Measurements from ENCODE around the gene SAMD13. TPM values are rescaled to one million over a fixed set of nuclear protein-coding genes. Genes with fewer than 3 reads are reported as not detected.

The SAMD13 gene
- total RNA-seq, 1 experiment from 2014 or later = 0.61 TPM

DNA sequence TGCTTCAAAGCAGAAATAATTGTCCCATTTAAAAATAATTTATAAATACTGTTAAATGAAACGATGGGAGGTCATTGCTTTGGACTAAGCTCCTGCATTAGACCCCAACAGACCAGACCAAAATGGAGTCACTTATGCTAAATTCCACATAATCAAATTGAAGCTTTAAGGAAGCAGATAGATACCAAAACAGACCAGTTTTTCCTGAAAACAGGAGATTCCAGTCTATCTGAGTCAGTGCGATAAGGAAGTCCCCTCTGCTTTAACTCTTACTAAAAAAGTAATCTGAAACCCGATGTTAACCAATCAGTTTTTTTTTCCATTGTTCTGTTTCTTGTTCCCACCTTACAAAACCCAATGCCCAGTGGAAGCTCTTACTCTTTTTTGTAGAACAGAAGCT lies 80.6 kb downstream of the SAMD13 start:
- peaks cover 6 to 10% of the 10 kb centered on the region in 2 experiments for H3K4me1 Mint-ChIP-seq
- no peaks in the 10 kb centered on the region for H3K9me3 ChIP-seq (ENCODE audit: control insufficient read depth, low read depth, low read length)
- H3K36me3 Mint-ChIP-seq (ENCODE audit: insufficient read depth in 1 of 3, low read depth in 3 of 3) = no peaks in the 10 kb centered on the region
- H3K14ac ChIP-seq (ENCODE audit: insufficient read depth, low read length) = no peak overlapping the region
- H2AK5ac ChIP-seq (ENCODE audit: insufficient read length, low read length) = no peak overlapping the region
- no peak overlapping the region for H2BK20ac ChIP-seq (ENCODE audit: low read depth, low read length, poor library complexity, severe bottlenecking)
- no peak overlapping the region for H3K9ac ChIP-seq (ENCODE audit: extremely low read depth, insufficient read length, low read length)
- H3K4me1 ChIP-seq (ENCODE audit: insufficient read depth, low read length) = no peaks in the 10 kb centered on the region
- H2BK5ac ChIP-seq (ENCODE audit: insufficient read length, low read length) = no peak overlapping the region
- no peak for DNase-seq
- H2AFZ ChIP-seq (ENCODE audit: low read length) = peak overlapping the region; percentile 40
- H3K4me3 Mint-ChIP-seq = no peak overlapping the region
- H4K91ac ChIP-seq (ENCODE audit: insufficient read length, low read depth, low read length) = no peak overlapping the region
- no peak overlapping the region for H3T11ph ChIP-seq (ENCODE audit: low read length)
- H3K56ac ChIP-seq (ENCODE audit: insufficient read length, low read depth, low read length) = no peak overlapping the region
- no CpG with 5 or more reads among the region's 3 CpGs for WGBS (ENCODE audit: extremely low coverage, insufficient read length, low lambda C conversion rate)
- H2BK12ac ChIP-seq (ENCODE audit: insufficient read length, low read depth, low read length) = no peak overlapping the region
- H3K27ac Mint-ChIP-seq = no peak overlapping the region
- no peak overlapping the region for H3K27ac ChIP-seq (ENCODE audit: insufficient read length, low read depth, low read length)
- TF ChIP-seq, protein P1, sequence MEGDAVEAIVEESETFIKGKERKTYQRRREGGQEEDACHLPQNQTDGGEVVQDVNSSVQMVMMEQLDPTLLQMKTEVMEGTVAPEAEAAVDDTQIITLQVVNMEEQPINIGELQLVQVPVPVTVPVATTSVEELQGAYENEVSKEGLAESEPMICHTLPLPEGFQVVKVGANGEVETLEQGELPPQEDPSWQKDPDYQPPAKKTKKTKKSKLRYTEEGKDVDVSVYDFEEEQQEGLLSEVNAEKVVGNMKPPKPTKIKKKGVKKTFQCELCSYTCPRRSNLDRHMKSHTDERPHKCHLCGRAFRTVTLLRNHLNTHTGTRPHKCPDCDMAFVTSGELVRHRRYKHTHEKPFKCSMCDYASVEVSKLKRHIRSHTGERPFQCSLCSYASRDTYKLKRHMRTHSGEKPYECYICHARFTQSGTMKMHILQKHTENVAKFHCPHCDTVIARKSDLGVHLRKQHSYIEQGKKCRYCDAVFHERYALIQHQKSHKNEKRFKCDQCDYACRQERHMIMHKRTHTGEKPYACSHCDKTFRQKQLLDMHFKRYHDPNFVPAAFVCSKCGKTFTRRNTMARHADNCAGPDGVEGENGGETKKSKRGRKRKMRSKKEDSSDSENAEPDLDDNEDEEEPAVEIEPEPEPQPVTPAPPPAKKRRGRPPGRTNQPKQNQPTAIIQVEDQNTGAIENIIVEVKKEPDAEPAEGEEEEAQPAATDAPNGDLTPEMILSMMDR (conservative IDR thresholded peaks at IDR 0.05) = no peak
- H3K23me2 ChIP-seq (ENCODE audit: insufficient read length, low read depth, low read length, poor library complexity, severe bottlenecking) = no peaks in the 10 kb centered on the region
- H4K20me1 ChIP-seq (ENCODE audit: control insufficient read depth, insufficient read depth, insufficient read length) = no peaks in the 10 kb centered on the region
- H3K9me3 Mint-ChIP-seq = no peaks in the 10 kb centered on the region
- no peaks in the 10 kb centered on the region for H3K79me2 ChIP-seq (ENCODE audit: insufficient read depth, low read length)
- no peak overlapping the region for H3K23ac ChIP-seq (ENCODE audit: insufficient read length, low read depth, low read length)
- no peak overlapping the region for H4K8ac ChIP-seq (replicated peaks; ENCODE audit: insufficient read length, low read depth, low read length)
- H2BK15ac ChIP-seq (ENCODE audit: low read depth, low read length) = no peak overlapping the region
- H3K27me3 ChIP-seq (ENCODE audit: insufficient read depth, low read length) = no peaks in the 10 kb centered on the region; the same call in 1 of the 2 replicates
- no peak overlapping the region for H3K4ac ChIP-seq (ENCODE audit: low read depth, low read length)
- H3K79me1 ChIP-seq (ENCODE audit: insufficient read depth, low read depth, low read length, poor library complexity, severe bottlenecking) = no peaks in the 10 kb centered on the region
- H4K5ac ChIP-seq (ENCODE audit: insufficient read length, low read depth, low read length) = no peak overlapping the region
- H3K4me2 ChIP-seq (ENCODE audit: insufficient read depth, insufficient read length, low read length) = no peak overlapping the region
- H3K18ac ChIP-seq (ENCODE audit: insufficient read length, low read depth, low read length) = no peak overlapping the region
- no peak overlapping the region for H2BK120ac ChIP-seq (ENCODE audit: low read depth, low read length, poor library complexity, severe bottlenecking)
- no peaks in the 10 kb centered on the region; the same call in 1 of the 2 replicates for H3K27me3 Mint-ChIP-seq (ENCODE audit: low read depth)
